Stimulated activated CD4-positive, alpha-beta T cell treated with anti-CD3 and anti-CD28 coated beads, Interleukin-1b, Interleukin-23, amount 100 ng/mL, for 4 hours (primary cell): ENCODE data around the gene CCDC142.
"Not testable (repeated sequence)": the region's sequence is repeated elsewhere in the genome, so short reads cannot be mapped to it uniquely, and the experiment has no call there.

Source experiments
- DNase-seq, 2 donors: peaks; one replicate each; pipeline ENCODE4 v3.0.0-alpha.2; 2020; ENCODE audit warnings: low read depth in 2 of 2

Gene CCDC142

DNA sequence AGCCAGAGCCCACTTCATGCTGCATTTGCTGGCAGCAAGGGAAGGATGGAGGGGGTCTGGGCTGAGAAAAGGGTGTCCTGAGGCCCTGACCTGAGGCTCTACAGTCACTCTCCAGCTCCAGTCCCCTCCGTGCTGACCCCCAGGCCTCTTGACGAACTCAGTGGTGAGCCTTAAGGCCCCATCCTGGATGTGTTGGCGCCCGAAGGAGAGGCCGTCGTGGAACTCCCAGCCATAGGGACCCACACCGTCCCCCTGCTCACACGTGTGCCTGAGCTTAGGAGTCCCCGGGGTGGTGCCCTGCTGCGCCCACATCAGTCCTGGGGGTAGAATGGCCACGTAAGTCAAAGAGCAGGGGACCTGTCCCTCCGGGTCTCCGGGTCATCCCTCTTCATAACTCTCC is 18.4 kb downstream of the CCDC142 start:
- DNase-seq, result no peak

DNA sequence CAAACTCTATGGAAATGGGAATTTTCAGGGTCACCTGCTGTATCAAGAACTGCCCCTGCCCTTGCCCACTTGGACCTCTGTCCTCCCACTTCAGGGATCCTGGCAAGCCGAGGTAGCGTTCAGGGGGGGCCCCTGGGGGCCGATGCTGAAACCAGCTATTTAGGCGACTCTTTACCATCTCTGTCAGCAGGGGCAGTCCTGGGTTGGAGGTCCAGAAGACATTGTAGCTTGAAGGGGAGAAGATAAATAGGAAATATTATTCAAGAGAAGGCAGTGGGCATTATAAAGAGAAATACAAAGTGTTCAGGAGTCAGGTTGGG is 20.1 kb downstream of the CCDC142 start:
- DNase-seq, result no peak

DNA sequence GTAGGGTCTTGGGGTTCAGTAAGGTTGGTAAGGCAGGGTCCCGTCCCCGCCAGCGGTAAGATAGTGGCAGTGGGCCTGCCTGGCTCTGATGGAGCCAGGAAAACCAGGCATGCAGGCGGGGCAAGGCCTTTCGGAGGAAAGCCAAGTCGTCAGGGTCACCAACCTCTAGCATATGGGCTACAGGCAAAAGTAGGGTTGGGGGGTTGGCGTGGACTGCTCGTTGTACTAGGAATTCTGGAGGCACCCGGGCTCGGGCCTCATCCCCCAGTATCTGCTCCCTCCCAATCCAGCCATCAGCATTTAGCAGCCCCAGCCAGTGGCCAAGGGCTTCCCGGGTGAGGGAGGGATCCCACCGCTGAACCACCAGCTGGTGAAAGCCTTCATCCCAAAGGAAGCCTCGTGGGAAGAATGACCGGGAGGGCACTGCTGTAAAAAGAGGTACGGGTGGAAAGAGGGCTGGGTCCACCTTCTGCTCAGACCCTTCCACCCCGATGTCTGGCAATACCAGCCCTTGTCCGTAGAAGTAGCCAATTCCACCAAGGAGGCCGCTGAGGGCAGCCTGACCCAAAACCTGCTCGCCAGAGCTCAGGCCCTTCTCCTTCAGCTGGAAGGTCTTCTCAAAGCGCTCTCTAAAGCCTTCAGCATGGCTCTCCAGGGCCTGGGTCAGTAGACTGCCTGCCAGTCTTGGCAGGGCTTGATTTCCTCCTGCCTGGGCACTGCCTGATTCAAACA is 20.6 kb downstream of the CCDC142 start:
- DNase-seq, result no peak

DNA sequence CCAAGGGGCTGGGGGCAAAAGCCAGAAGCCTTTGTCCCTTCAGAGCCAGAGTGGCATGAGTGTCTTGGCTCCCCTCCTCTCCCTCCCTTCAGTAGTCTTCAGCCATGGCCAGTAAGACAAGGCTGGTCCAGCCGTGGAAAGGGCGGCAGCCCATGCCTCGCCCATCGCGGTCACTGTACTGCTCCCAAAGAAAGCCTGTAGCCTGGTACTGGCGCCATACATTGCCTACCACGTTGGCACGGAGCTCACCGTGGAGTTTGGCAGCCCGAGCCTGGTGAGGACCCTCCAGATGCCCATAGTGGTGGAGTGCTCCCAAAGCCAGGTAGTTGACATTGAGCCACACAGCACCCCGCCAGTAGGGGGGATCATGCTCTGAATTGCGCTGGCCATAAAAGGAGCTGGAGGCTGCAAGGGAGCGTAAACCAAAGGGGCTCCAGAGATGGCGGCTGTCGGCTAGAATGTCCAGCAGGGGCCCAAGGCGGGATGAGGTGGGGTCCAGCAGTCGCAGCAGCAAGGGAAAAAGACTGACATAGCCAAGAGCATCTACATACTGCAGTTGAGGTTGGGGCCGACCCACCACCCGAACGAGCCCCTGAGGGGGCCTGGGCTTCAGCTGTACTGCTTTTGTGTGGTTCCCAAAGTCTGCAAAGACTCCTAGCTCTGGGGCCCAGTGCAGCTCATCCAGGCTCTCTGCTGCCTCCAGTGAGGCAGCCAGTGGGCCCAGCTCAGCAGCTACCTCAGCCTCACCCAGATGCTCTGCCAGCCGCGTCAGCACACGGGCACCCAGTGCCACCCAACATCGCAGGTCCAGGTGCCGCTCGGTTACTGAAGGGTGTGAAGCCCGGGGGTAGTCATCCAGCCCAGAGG is 21.4 kb downstream of the CCDC142 start:
- DNase-seq, result no peak

DNA sequence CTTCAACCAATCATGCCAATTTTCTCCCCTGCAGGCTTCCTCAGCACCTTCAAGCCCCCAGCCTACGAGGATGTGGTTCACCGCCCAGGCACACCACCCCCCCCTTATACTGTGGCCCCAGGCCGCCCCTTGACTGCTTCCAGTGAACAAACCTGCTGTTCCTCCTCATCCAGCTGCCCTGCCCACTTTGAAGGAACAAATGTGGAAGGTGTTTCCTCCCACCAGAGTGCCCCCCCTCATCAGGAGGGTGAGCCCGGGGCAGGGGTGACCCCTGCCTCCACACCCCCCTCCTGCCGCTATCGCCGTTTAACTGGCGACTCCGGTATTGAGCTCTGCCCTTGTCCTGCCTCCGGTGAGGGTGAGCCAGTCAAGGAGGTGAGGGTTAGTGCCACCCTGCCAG is 22.6 kb downstream of the CCDC142 start:
- not testable (repeated sequence) for DNase-seq

DNA sequence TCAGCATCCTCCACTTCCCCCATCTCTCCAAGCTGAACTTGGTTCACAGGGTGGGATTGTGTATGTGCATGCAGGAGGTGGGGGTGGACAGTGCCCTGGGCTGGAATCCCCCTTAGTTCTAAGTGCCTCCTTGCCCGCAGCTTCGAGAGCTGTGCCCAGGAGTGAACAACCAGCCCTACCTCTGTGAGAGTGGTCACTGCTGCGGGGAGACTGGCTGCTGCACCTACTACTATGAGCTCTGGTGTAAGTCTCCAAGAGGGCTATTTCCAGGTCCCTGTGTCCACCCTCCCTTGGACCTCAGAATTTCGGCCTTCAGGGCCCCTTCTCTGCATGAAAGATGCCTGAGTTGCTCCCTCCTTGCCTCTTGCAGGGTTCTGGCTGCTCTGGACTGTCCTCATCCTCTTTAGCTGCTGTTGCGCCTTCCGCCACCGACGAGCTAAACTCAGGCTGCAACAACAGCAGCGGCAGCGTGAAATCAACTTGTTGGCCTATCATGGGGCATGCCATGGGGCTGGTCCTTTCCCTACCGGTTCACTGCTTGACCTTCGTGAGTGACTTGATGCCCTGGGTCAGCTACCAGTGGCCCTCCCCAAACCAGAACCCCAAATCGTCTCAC is 23.2 kb downstream of the CCDC142 start:
- not testable (repeated sequence) for DNase-seq

DNA sequence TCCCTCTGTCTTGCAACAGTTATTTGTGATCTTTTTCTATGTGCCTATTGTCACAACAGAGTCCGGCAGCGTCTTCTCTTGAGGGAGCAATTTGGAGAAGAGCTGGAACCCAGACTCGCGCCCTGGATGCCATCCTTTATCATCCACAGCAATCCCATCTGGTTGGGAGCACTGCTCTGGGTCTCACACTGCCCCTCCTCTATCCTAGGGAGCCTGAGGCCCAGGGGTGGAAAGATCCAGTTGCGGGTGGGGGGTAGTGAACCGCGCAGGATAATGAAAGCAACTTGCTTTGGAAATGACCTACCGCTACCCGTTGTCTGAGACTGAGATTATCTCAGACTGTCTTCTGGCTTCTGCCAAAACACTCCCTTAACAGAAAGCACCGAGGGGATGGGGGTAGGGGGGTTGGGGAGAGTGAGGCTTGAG is 23.8 kb downstream of the CCDC142 start:
- DNase-seq, result no peak

DNA sequence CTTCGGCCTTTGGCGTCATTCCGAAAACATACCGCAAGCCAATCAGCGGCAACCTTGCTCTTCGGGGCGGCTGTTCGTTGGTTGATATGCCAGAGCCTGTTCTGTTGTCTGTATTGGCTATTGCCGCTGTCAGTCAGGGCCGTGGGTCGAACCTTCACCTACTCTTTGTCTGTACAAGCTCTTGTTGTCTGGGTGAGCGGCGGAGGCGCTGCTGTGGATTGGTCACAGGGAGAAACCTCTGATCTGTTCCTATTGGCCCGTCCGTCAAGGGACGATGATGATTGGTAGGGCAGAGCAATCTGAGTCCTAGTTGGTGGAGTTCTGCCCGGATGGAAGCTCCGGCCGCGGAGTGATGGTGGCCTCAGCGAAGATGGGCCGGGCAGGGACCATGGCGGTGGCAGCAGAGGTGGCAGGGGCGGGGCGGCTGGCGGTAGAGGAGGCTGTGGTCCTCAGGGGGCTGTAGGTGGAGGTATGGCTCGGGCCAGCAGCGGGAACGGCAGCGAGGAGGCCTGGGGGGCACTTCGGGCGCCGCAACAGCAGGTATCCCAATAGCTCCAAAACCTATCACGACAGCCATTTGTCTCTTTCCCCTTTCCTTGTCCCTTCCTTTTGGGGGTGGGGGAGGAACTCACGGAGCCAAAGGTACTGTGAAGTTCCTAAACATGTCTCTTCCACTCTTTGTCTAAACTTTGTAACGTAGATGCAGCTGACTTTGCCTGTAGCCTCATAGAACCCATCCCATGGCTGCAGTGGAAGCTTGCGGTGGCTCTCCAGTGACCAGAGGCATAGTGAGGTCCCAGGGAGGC is 24.5 kb downstream of the CCDC142 start, which contains the start of gene WBP1:
Gene WBP1 (plus strand): TSS at position 307 of the 806 bp plus-strand sequence. CDS start 165 bp downstream, at position 472.
- DNase-seq, result peak; percentile 92 to 98

DNA sequence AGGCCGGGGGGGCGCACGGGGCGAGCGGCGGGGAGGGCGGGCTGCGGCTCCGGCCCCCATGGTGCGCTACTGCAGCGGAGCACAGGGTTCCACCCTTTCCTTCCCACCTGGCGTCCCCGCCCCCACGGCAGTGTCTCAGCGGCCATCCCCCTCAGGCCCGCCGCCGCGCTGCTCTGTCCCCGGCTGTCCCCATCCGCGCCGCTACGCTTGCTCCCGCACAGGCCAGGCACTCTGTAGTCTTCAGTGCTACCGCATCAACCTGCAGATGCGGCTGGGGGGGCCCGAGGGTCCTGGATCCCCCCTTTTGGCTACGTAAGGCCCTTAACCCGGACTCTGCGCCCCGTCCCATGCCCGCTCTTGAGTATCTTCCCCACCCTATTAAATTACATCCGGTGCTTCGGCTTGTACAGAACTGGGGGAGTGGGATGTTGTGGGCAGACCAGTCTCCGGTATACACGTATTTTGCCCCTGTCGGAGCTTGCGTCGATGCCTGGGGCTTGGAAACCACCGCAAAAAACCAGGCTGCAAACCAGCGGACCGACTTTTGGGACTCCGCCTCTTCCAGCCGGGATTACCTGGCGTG is 25.2 kb downstream of the CCDC142 start:
- DNase-seq, result peak; percentile 64 to 81

DNA sequence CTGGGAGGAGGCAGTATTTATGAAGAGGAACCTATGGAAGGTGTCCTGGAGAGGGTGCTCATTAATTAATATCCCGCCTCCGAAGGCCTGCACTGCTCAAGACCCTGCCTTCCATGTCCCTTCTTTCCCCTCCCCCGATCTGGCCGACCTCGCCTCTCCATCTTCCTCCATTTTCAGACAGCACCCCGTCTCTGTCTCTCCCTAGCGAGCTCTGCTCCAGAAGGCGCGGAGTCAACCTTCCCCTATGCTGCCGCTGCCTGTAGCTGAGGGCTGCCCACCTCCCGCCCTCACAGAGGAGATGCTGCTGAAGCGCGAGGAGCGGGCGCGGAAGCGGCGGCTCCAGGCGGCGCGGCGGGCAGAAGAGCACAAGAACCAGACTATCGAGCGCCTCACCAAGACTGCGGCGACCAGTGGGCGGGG is 25.7 kb downstream of the CCDC142 start:
- DNase-seq, result no peak

DNA sequence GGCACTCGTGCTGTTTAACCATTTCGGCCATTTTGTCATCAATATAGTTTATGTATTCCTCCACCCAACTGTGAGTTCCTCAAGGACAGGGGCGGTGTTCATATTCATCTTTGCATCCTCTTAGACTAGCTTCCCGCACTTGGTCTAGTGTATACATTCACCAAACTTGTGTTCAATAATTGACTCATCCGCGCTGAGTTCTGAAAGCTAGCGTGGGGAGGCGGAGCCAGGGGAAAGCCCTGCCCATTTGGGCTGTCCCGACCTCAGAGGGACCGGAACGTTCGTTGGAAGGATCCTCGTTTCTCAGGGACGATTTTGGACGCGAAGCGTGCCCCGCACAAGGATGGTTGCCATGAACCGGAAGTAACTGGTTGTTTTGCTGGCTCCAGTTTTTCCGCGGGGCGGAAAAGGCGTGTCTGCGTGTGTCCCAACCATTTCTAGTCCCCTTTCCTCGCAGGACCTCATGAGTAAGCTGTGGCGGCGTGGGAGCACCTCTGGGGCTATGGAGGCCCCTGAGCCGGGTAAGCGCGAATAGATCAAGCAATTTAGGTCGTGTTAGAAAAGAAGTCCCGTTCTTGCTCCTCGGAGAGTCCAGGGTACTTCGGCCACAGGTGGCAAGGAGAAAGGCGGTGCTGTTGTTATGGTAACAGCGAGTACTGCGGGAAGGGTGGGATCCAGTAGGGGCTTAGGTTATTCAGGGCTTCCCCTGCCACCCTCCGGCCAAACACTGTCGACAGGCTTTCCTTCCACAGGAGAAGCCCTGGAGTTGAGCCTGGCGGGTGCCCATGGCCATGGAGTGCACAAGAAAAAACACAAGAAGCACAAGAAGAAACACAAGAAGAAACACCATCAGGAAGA is 27.9 kb downstream of the CCDC142 start, which contains the start of gene INO80B:
Gene INO80B (plus strand): TSS at position 434 of the 858 bp plus-strand sequence. CDS start 30 bp downstream, at position 464.
- peak; percentile 90 to 98 for DNase-seq

DNA sequence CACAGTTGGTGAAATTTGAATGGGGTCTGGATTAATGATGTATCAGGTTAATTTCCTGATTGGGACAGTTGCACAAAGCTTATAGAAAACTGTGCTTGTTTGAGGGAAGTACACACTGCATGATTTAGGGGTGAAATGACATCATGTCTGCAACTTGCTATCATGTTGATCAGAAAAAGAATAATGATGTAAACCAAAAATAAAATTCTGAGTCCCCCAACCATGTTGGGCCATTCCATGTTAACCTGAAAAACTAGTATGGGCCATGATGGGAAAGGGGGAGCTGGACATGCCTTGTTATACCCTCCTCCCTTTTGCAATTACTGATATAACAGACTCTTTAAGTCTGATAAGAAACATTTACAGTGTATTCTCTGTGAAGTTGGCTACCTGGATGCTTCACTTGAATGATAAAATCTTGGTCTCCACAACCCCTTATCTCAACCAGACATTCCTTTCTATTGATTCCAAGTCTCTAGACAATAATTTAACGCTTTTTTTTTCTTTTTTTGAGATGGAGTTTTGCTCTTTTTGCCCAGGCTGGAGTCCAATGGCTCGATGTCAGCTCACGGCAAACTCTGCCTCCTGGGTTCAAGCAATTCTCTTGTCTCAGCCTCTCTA is 32.1 kb downstream of the CCDC142 start:
- DNase-seq, result no peak

DNA sequence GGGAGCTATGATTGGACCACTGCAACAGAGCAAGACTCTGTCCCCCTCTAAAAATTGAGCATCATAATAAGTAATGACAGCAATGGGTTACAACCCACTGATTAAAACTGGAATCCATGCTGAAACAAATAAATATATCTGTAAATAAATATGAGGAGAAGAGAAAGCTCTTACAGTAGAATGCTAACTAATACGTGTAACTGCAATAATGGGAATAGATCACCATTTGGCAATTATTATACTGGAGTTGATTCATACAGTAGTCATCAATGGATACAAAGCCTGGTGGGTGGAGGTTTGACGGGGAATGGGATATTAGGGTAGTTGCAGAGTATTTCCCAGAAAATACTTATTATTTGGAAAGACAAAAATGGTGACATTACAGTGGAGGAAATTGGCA is 34.0 kb downstream of the CCDC142 start:
- no peak for DNase-seq

DNA sequence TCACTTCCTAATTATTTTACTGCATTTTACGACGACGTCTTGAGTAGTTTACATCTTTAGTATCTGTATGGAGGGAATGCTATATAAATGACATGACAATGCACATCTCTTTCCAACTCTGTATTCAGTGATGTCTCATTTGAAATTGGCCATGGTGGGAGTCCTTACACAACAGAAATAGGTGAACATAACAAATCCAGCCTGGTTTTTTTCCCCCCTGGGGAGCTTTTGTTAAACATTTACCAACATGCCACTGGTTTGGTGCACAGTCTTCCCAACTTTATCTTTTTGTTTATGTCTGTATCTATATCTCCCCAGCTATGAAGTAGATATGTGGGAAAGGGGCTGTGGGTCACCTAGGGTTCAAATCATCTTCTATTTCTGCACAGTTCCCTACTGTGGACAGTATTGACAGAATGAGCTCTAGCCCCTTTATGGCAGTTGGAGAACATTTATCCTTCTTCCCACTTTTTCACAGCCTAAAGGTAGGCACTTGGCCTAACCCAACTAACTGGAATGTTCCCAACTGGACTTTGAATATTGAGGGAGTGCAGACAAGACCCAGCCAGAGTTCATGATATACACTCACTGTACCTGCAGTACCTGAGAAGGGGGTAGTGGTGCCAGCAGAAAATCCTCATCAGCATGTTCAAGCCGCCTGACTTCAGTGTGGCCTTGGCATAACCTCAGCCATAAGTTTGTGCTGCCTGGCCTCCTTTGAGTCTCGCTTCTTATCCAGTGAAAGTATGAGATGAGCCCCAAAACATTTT is 35.4 kb downstream of the CCDC142 start:
- no peak for DNase-seq

DNA sequence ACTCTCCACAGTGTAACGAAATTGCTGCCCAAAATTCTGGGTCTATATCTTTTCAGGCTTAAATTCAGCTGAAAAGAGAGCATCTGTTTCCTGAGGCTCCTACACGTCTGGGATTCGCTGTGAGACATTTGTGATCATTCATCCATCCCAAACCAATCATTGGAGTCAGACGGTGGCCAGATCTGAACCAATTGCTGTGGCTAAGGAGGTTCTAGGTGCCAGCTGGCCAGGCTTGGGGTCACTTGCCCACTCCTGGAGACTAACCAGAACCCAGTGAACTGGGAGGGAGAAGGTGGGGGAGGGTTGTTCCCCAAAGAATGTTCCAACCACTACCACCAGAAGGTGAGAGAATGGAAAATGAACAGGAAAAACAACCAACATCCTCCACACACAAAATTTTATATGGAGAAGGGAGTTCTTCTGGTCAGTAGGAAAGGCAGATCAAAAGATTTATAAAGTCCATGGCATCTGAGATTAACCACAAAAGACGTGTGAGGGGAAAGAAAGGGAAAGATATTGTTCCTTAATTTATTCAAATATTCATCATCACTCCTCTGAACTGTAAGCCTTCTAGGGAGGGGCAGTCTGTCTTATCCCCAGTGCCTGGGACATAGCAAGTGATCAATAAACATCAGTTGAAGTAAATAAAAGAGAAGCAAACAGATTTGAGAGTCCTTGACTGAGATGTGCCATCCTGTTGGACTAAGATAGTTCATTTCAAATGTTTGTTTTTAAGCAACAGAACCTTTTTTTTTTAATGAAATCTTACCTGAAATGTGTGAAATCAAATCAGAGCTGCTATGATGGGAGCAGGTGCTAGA is 38.1 kb downstream of the CCDC142 start:
- no peak for DNase-seq

DNA sequence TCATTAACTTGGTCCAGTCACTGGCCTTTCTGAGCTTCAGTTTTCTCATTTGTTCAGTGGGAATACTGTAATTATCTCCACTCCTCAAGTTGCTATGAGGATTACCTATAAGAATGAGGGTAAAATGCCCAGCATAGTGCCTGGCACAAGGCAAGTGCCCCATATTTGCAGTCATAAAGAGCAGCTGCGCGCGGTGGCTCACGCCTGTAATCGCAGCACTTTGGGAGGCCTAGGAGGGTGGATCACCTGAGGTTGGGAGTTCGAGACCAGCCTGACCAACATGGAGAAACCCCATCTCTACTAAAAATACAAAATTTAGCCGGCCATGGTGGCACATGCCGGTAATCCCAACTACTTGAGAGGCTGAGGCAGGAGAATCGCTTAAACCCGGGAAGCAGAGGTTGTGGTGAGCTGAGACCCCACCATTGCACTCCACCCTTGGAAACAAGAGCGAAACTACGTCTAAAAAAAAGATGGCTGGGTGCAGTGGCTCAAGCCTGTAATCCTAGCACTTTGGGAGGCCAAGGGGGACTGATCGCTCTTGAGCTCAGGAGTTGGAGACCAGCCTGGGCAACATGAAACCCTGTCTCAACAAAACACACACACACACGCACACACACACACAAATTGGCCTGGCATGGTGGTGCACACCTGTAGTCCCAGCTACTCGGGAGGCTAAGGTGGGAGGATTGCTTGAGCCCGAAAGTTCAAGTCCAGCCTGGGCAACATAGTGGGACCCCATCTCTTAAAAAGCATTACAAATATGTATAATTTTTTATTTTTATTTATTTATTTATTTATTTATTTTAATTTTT is 40.1 kb downstream of the CCDC142 start:
- DNase-seq, result not testable (repeated sequence)
